CD14-positive monocyte (primary cell): ENCODE data around the gene SMARCA2. TPM values are rescaled to one million over a fixed set of nuclear protein-coding genes. Genes with fewer than 3 reads are reported as not detected.
A peak's percentile ranks its signal among the peaks of the same experiment; 100 is the strongest.

Experiments used
- DNase-seq, 3 donors: peaks; one replicate each; pipeline ENCODE4 v3.0.0-alpha.2; 2011 to 2022
- H2AFZ ChIP-seq: 2 replicates; pipeline ENCODE4 v1.6.0; 2012; ENCODE audit warnings: mild to moderate bottlenecking, low read depth, low read length, inconsistent platforms; ENCODE audit not compliant: insufficient read depth, poor library complexity, severe bottlenecking
- H3K27ac ChIP-seq, 2 donors: 1 replicate in 1 of 2; 2 replicates in 1 of 2; pipeline ENCODE4 v1.5.1; 2012 to 2013; ENCODE audit warnings: low read length in 2 of 2, control low read depth in 1 of 2, inconsistent platforms in 1 of 2, low read depth in 1 of 2, mild to moderate bottlenecking in 1 of 2
- H3K27me3 ChIP-seq, 2 donors: one replicate each; pipeline versions ENCODE4 v1.6.0 to v1.6.1; 2011 to 2013; ENCODE audit warnings: low read length in 2 of 2; ENCODE audit not compliant: control insufficient read depth in 2 of 2, insufficient read depth in 2 of 2
- H3K36me3 ChIP-seq, 2 donors: replicated peaks in 1 of 2; 1 replicate in 1 of 2; 2 replicates in 1 of 2; pipeline versions ENCODE4 v1.5.1 to v1.6.1; 2012 to 2013; ENCODE audit warnings: low read length in 2 of 2, control low read depth in 1 of 2, inconsistent platforms in 1 of 2, mild to moderate bottlenecking in 1 of 2; ENCODE audit not compliant: insufficient read depth in 2 of 2, control insufficient read depth in 1 of 2
- H3K4me1 ChIP-seq, 2 donors: 1 replicate in 1 of 2; 2 replicates in 1 of 2; pipeline versions ENCODE4 v1.5.1 to v1.6.1; 2012 to 2013; ENCODE audit warnings: low read length in 2 of 2, control low read depth in 1 of 2, inconsistent platforms in 1 of 2, mild to moderate bottlenecking in 1 of 2, moderate library complexity in 1 of 2; ENCODE audit not compliant: insufficient read depth in 2 of 2, control insufficient read depth in 1 of 2
- H3K4me2 ChIP-seq: replicated peaks from 2 replicates; pipeline ENCODE3; 2012; ENCODE audit warnings: low read length, moderate library complexity, mild to moderate bottlenecking; ENCODE audit not compliant: poor library complexity, severe bottlenecking; ENCODE audit errors: extremely low read depth
- H3K4me3 ChIP-seq, 3 experiments: fragments of 200-600 bp in 1 of 3; sonication (generic) in 1 of 3; replicated peaks in 1 of 3; 1 replicate in 2 of 3; 2 replicates in 1 of 3; pipeline ENCODE4 v1.5.1; 2011 to 2013; ENCODE audit warnings: low read length in 3 of 3, mild to moderate bottlenecking in 3 of 3, control low read depth in 2 of 3, low read depth in 2 of 3, inconsistent platforms in 1 of 3, moderate library complexity in 1 of 3
- H3K79me2 ChIP-seq: 2 replicates; pipeline ENCODE4 v1.6.0; 2012; ENCODE audit warnings: mild to moderate bottlenecking, control low read depth, inconsistent platforms, low read length, moderate library complexity; ENCODE audit not compliant: insufficient read depth
- H3K9ac ChIP-seq: 2 replicates; pipeline ENCODE4 v1.6.0; 2017; ENCODE audit warnings: low read length, mild to moderate bottlenecking; ENCODE audit not compliant: insufficient read depth, poor library complexity, severe bottlenecking
- H3K9me3 ChIP-seq, 2 donors: replicated peaks in 1 of 2; 1 replicate in 1 of 2; 2 replicates in 1 of 2; pipeline versions ENCODE4 v1.5.1 to v1.6.1; 2012 to 2013; ENCODE audit warnings: low read length in 2 of 2, control low read depth in 1 of 2; ENCODE audit not compliant: control insufficient read depth in 1 of 2, insufficient read depth in 1 of 2
- H4K20me1 ChIP-seq: 2 replicates; pipeline ENCODE4 v1.6.0; 2012; ENCODE audit warnings: mild to moderate bottlenecking, low read length, control low read depth, moderate library complexity; ENCODE audit not compliant: insufficient read depth
- H3K27ac Mint-ChIP-seq, 7 donors: one replicate each; pipeline ENCODE4 v1.8.0; 2020; ENCODE audit warnings: mild to moderate bottlenecking in 7 of 7, mixed read lengths in 7 of 7, moderate library complexity in 6 of 7, inconsistent platforms in 2 of 7
- H3K27me3 Mint-ChIP-seq, 3 donors: one replicate each; pipeline ENCODE4 v1.8.0; 2021 to 2022; ENCODE audit warnings: low read depth in 3 of 3, mild to moderate bottlenecking in 3 of 3, mixed read lengths in 3 of 3, moderate library complexity in 3 of 3, inconsistent platforms in 1 of 3
- H3K36me3 Mint-ChIP-seq, 2 donors: one replicate each; pipeline ENCODE4 v1.8.0; 2020; ENCODE audit warnings: mixed read lengths in 2 of 2, inconsistent platforms in 1 of 2, mild to moderate bottlenecking in 1 of 2
- H3K4me1 Mint-ChIP-seq: one replicate; pipeline ENCODE4 v1.8.0; 2020; ENCODE audit warnings: mild to moderate bottlenecking, mixed read lengths
- H3K4me3 Mint-ChIP-seq, 2 donors: one replicate each; pipeline ENCODE4 v1.8.0; 2020; ENCODE audit warnings: mild to moderate bottlenecking in 2 of 2, mixed read lengths in 2 of 2, moderate library complexity in 1 of 2
- H3K9me3 Mint-ChIP-seq, 7 donors: one replicate each; pipeline ENCODE4 v1.8.0; 2020 to 2022; ENCODE audit warnings: mixed read lengths in 7 of 7, mild to moderate bottlenecking in 6 of 7, moderate library complexity in 6 of 7, inconsistent platforms in 2 of 7
- CTCF ChIP-seq: fragments of 200-600 bp; IDR thresholded peaks from one replicate; pipeline ENCODE4 v1.8.0; 2022; ENCODE audit warnings: antibody characterized with exemption, mild to moderate bottlenecking
- WGBS: methylation state at CpG from one replicate; pipeline ENCODE4 v1.1.5; 2013; ENCODE audit warnings: missing lambda C conversion rate; ENCODE audit not compliant: insufficient coverage; 5-methylcytosine and 5-hydroxymethylcytosine counted together
- intact Hi-C, 2 donors: fragments of 100-400 bp; cut with micrococcal nuclease; formaldehyde crosslinking; loops; one replicate each; pipeline versions ENCODE4 v1.15.0 to v1.15.1; 2023
- polyA plus RNA-seq, 3 donors: library from polyadenylated mRNA; depleted of rRNA in 1 of 3; unstranded in 2 of 3; stranded (reverse) in 1 of 3; fragments of 300-500 nt in 2 of 3; fragments of >200 nt in 1 of 3; fragmentation: Illumina TruSeq in 2 of 3; gene quantifications; 1 replicate in 2 of 3; 2 replicates in 1 of 3; pipeline ENCODE4 v1.2.3, GENCODE V29; 2012 to 2021

SMARCA2 gene
- polyA plus RNA-seq, 3 donors, result 11.0 to 54.7 (median 11.8) TPM

DNA sequence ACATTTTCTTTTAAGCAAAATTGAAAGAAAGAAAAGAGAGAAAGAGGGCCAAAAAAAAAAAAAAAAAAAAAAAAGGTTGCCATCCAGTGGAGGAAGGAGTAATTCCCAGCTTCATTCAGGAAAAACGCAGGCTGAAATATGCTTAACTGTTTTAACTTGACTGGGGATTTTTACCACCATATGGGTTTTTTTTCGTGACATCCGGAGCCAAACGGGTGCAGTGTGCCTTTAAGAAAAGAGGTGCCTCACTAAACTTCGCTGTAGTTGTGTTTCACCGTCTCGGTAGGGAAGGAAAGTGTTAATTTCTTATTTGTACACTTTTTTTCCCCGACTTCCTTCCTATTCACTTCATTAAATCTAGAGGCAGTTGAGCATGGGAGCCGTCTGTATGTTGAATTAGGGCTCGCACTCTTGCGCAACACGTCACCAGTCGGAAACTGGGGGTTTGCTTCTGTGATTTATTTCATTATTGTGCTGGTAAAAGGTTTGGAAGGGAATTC, 143.0 kb downstream of the SMARCA2 start:
- Histone ChIP-seq H3K9ac (peak overlapping the region; percentile 49), H3K79me2 (peaks cover 94% of the 10 kb centered on the region), H3K4me1 (peaks cover 48 to 79% of the 10 kb centered on the region in 2 donors), H3K27ac (peak overlapping the region; percentile 9 to 82), H3K9me3 (no peaks in the 10 kb centered on the region), H3K36me3 (no peaks in the 10 kb centered on the region), H2AFZ (peak overlapping the region; percentile 33), H4K20me1 (peaks cover 36% of the 10 kb centered on the region), H3K4me2 (peak overlapping the region; percentile 80), H3K4me3 (peak overlapping the region; percentile 39 to 77 (median 67)), H3K27me3 (no peaks in the 10 kb centered on the region)
- peak; percentile 47 to 66 (median 57) for DNase-seq
- peaks cover 0 to 4% (median 0%) of the 10 kb centered on the region in 7 donors for H3K9me3 Mint-ChIP-seq
- WGBS, result 0% methylated on average over 1 of the region's 13 CpGs
- H3K27me3 Mint-ChIP-seq, result no peaks in the 10 kb centered on the region
- intact Hi-C loops, result loop anchor here in 1 of 2 donors (10.0 kb wide), 1 partner anchor 87 kb away; no protein-coding TSS in a partner anchor
- peaks cover 8 to 15% of the 10 kb centered on the region in 2 donors for H3K36me3 Mint-ChIP-seq
- peaks cover 74% of the 10 kb centered on the region for H3K4me1 Mint-ChIP-seq
- peak overlapping the region; percentile 70 to 90 (median 87) for H3K27ac Mint-ChIP-seq
- peak overlapping the region; percentile 78 to 91 for H3K4me3 Mint-ChIP-seq
- TF ChIP-seq CTCF, result no peak

- H3K36me3 Mint-ChIP-seq, result peaks cover 8 to 17% of the 10 kb centered on the region in 2 donors
- H3K27me3 Mint-ChIP-seq, result no peaks in the 10 kb centered on the region
- peak overlapping the region; percentile 78 to 91 for H3K4me3 Mint-ChIP-seq
- no peaks in the 10 kb centered on the region for H3K27me3 ChIP-seq
- intact Hi-C loops, result loop anchor here in 1 of 2 donors (10.0 kb wide), 1 partner anchor 86 kb away; no protein-coding TSS in a partner anchor
- H3K4me1 Mint-ChIP-seq, result peaks cover 78% of the 10 kb centered on the region
- peak overlapping the region; percentile 58 to 90 (median 83) for H3K27ac Mint-ChIP-seq
- peaks cover 36% of the 10 kb centered on the region for H4K20me1 ChIP-seq
- WGBS, result no CpG with 5 or more reads among the region's 4 CpGs
- no peak for TF ChIP-seq CTCF
- no peaks in the 10 kb centered on the region for H3K9me3 ChIP-seq
- peaks cover 0 to 4% (median 0%) of the 10 kb centered on the region in 7 donors for H3K9me3 Mint-ChIP-seq
- peak overlapping the region; percentile 80 for H3K4me2 ChIP-seq
- peak overlapping the region; percentile 9 to 82 for H3K27ac ChIP-seq
- H2AFZ ChIP-seq, result peak overlapping the region; percentile 33
- peak overlapping the region; percentile 39 to 77 (median 67) for H3K4me3 ChIP-seq
- H3K9ac ChIP-seq, result peak overlapping the region; percentile 11
- H3K36me3 ChIP-seq, result no peaks in the 10 kb centered on the region
- H3K4me1 ChIP-seq, result peaks cover 54 to 86% of the 10 kb centered on the region in 2 donors
- no peak for DNase-seq
- peaks cover 91% of the 10 kb centered on the region for H3K79me2 ChIP-seq
Measured at GRCh38 chr9:2158766-2159430, 143.8 kb downstream of the SMARCA2 start.
